K562 (cell line): ENCODE results near the gene GJA4. TPM values are rescaled to one million over a fixed set of nuclear protein-coding genes. Genes with fewer than 3 reads are reported as not detected.

ENCODE experiments used
- ATAC-seq: fragments of 200-7000 bp; cut with Tn5 transposase; 3 replicates; pipeline ENCODE4 v1.9.1; 2020; ENCODE audit warnings: moderate library complexity
- BruUV-seq: library from RNA; stranded (reverse); fragments of 400-500 nt; replicated peaks from 2 replicates; lab custom pipeline; 2021; lab: Mats Ljungman, UMichigan
- CTCF ChIA-PET: fragments of 300-600 bp; formaldehyde crosslinking; extraction: SDS; loops from one replicate; lab custom pipeline; 2021; ENCODE audit warnings: low intra/inter-chr PET ratio; lab: Yijun Ruan, JAX
- POLR2A ChIA-PET: fragments of 300-600, 350-650 bp; sonication (Branson Sonifier 250); formaldehyde crosslinking; extraction: SDS; loops from one replicate; lab custom pipeline; 2021; ENCODE audit warnings: antibody characterized with exemption, inconsistent platforms; lab: Yijun Ruan, JAX
- DNase-seq, 4 experiments: peaks; one replicate each; pipeline versions ENCODE4 v3.0.0 to v3.0.0-alpha.2; 2011 to 2018; ENCODE audit warnings: low spot score in 3 of 4, mixed read lengths in 3 of 4; ENCODE audit errors: extremely low read depth in 1 of 4
- FAIRE-seq: peaks from 2 replicates; lab custom pipeline; 2011; peaks lifted over from hg19 to GRCh38; lab: Jason Lieb, UNC
- H2AFZ ChIP-seq: 2 replicates; pipeline ENCODE4 v1.6.0; 2011; ENCODE audit warnings: low read depth, low read length, control low read depth, inconsistent platforms
- H3K27ac ChIP-seq: fragments of 200-600 bp; 3 replicates; pipeline ENCODE4 v1.8.0; 2011; ENCODE audit warnings: low read depth, mild to moderate bottlenecking, control low read depth, inconsistent platforms, low read length, moderate library complexity, mixed read lengths; ENCODE audit errors: extremely low read depth
- H3K27me3 ChIP-seq, 2 experiments: fragments of 300-600 bp in 1 of 2; 2 replicates in 1 of 2; 3 replicates in 1 of 2; pipeline versions ENCODE4 v1.6.0 to v1.8.0; 2011; ENCODE audit warnings: inconsistent platforms in 2 of 2, low read length in 2 of 2, mild to moderate bottlenecking in 1 of 2, mixed read lengths in 1 of 2, moderate library complexity in 1 of 2; ENCODE audit not compliant: control insufficient read depth in 2 of 2, insufficient read depth in 2 of 2
- H3K36me3 ChIP-seq: fragments of 300-600 bp; 3 replicates; pipeline ENCODE4 v1.8.0; 2011; ENCODE audit warnings: mild to moderate bottlenecking, low read length, inconsistent platforms; ENCODE audit not compliant: control insufficient read depth, insufficient read depth
- H3K4me1 ChIP-seq, 2 experiments: fragments of 200-600 bp in 1 of 2; replicated peaks in 1 of 2; 2 replicates in 1 of 2; 3 replicates in 1 of 2; pipeline versions ENCODE4 v1.5.1 to v1.8.0; 2011; ENCODE audit warnings: inconsistent platforms in 2 of 2, low read length in 2 of 2, mild to moderate bottlenecking in 1 of 2, mixed read lengths in 1 of 2, moderate library complexity in 1 of 2; ENCODE audit not compliant: control insufficient read depth in 2 of 2, insufficient read depth in 2 of 2
- H3K4me2 ChIP-seq: 2 replicates; pipeline ENCODE4 v1.6.1; 2011; ENCODE audit warnings: low read length, control low read depth, inconsistent platforms, mixed read lengths; ENCODE audit not compliant: insufficient read depth
- H3K4me3 ChIP-seq: fragments of 200-600 bp; sonication (generic), shearing (Covaris generic); 2 replicates; pipeline ENCODE4 v1.5.1; 2016; ENCODE audit warnings: control low read depth, inconsistent platforms
- H3K79me2 ChIP-seq: fragments of 200-600 bp; 3 replicates; pipeline ENCODE4 v1.8.0; 2011; ENCODE audit warnings: low read length, inconsistent platforms; ENCODE audit not compliant: control insufficient read depth, insufficient read depth
- H3K9ac ChIP-seq, 2 experiments: 2 replicates each; pipeline versions ENCODE4 v1.6.0 to v1.6.1; 2011; ENCODE audit warnings: low read depth in 2 of 2, low read length in 2 of 2, control low read depth in 1 of 2, inconsistent platforms in 1 of 2, mild to moderate bottlenecking in 1 of 2, mixed read lengths in 1 of 2; ENCODE audit not compliant: insufficient read depth in 1 of 2
- H3K9me1 ChIP-seq: one replicate; pipeline ENCODE4 v1.6.0; 2011; ENCODE audit warnings: inconsistent platforms, mild to moderate bottlenecking, low read length, moderate library complexity; ENCODE audit not compliant: control insufficient read depth, insufficient read depth
- H3K9me3 ChIP-seq: replicated peaks from 2 replicates; pipeline ENCODE4 v1.5.1; 2011; ENCODE audit warnings: low read depth, low read length, inconsistent platforms; ENCODE audit not compliant: control insufficient read depth, insufficient read depth
- H4K20me1 ChIP-seq: replicated peaks from 2 replicates; pipeline ENCODE4 v1.6.1; 2011; ENCODE audit warnings: low read length, inconsistent platforms, mixed read lengths; ENCODE audit not compliant: control insufficient read depth, insufficient read depth
- MEIS2 ChIP-seq: fragments of 450-650 bp; IDR thresholded peaks from 2 replicates; pipeline ENCODE4 v1.6.1; 2014; ENCODE audit warnings: mild to moderate bottlenecking; ENCODE audit not compliant: partially characterized antibody
- MIER1 ChIP-seq: fragments of 450-650 bp; IDR thresholded peaks from 2 replicates; pipeline ENCODE4 v1.6.1; 2016; ENCODE audit warnings: antibody characterized with exemption, mild to moderate bottlenecking, low read depth
- MTA1 ChIP-seq: fragments of 450-650 bp; IDR thresholded peaks from 2 replicates; pipeline ENCODE4 v1.6.1; 2017; ENCODE audit warnings: borderline replicate concordance
- NCOA6 ChIP-seq: fragments of 450-650 bp; IDR thresholded peaks from 2 replicates; pipeline ENCODE4 v1.6.1; 2017; ENCODE audit warnings: mild to moderate bottlenecking
- NONO ChIP-seq, 2 experiments: fragments of 200-400 bp in 1 of 2; fragments of 450-650 bp in 1 of 2; formaldehyde crosslinking in 1 of 2; IDR thresholded peaks; 2 replicates each; pipeline ENCODE4 v1.6.1; 2017; ENCODE audit warnings: low read depth in 2 of 2, mild to moderate bottlenecking in 2 of 2, moderate library complexity in 2 of 2, low read length in 1 of 2
- OTX1 ChIP-seq: fragments of 450-650 bp; formaldehyde crosslinking; IDR thresholded peaks from 2 replicates; pipeline ENCODE4 v1.4.0; 2022; ENCODE audit warnings: mild to moderate bottlenecking
- POLR2H ChIP-seq: IDR thresholded peaks from 2 replicates; pipeline ENCODE4 v1.6.1; 2016; ENCODE audit warnings: missing genetic modification characterization, low read depth, mild to moderate bottlenecking, control low read depth, missing compliant biosample characterization, moderate library complexity
- RB1 ChIP-seq: fragments of 450-650 bp; IDR thresholded peaks from 2 replicates; pipeline ENCODE4 v1.6.1; 2017; ENCODE audit warnings: low read depth, mild to moderate bottlenecking
- RCOR1 ChIP-seq, 2 experiments: IDR thresholded peaks; 2 replicates each; pipeline ENCODE4 v1.6.1; 2012; ENCODE audit warnings: low read depth in 2 of 2, low read length in 2 of 2, borderline replicate concordance in 1 of 2, improper control_type of control experiment in 1 of 2
- ZNF239 ChIP-seq: fragments of 250-450 bp; sonication (Bioruptor Pico); IDR thresholded peaks from 2 replicates; pipeline ENCODE4 v1.4.0; 2020; ENCODE audit warnings: mild to moderate bottlenecking
- ZNF507 ChIP-seq: conservative IDR thresholded peaks from 2 replicates; pipeline ENCODE4 v1.6.1; 2017; ENCODE audit warnings: missing genetic modification characterization, missing compliant biosample characterization
- ZNF586 ChIP-seq: fragments of 450-650 bp; formaldehyde crosslinking; conservative IDR thresholded peaks from 2 replicates; pipeline ENCODE4 v1.4.0; 2020; ENCODE audit warnings: mild to moderate bottlenecking, moderate library complexity
- ZNF780A ChIP-seq: fragments of 250-450 bp; sonication (Bioruptor Pico); IDR thresholded peaks from 2 replicates; pipeline ENCODE4 v1.5.0; 2021; ENCODE audit warnings: mild to moderate bottlenecking
- ZNF79 ChIP-seq: fragments of 250-450 bp; sonication (Bioruptor Pico); IDR thresholded peaks from 2 replicates; pipeline ENCODE4 v1.4.0; 2020; ENCODE audit warnings: low read depth, mild to moderate bottlenecking, moderate library complexity
- WGBS: fragments of 100-300 bp; shearing (Covaris generic); methylation state at CpG from one replicate; pipeline ENCODE4 v1.1.6; 2016; ENCODE audit warnings: low coverage, mixed read lengths; ENCODE audit not compliant: insufficient coverage; ENCODE audit errors: missing lambda C conversion rate; 5-methylcytosine and 5-hydroxymethylcytosine counted together
- in situ Hi-C: fragments of 300-500 bp; cut with MboI; formaldehyde crosslinking; loops from 4 replicates; pipeline ENCODE4 v1.15.0; 2018; ENCODE audit warnings: inconsistent platforms, mixed read lengths
- intact Hi-C: fragments of 100-400 bp; cut with micrococcal nuclease; formaldehyde crosslinking; loops from 2 replicates; pipeline ENCODE4 v1.14.2; 2022
- polyA plus RNA-seq, 8 experiments: library from polyadenylated mRNA; depleted of rRNA in 4 of 8; stranded (reverse) in 5 of 8; unstranded in 3 of 8; fragments of >200 nt; fragmentation: Nextera tagmentation in 2 of 8; fragmentation: Illumina TruSeq in 1 of 8; extraction: Ambion mirVana in 2 of 8; extraction: Trizol in 1 of 8; gene quantifications; 2 replicates each; pipeline versions ENCODE4 v1.2.1 to v1.2.3, GENCODE V29; 2011 to 2014; ENCODE audit warnings: inconsistent platforms in 1 of 8, missing spikeins in 1 of 8
- total RNA-seq, 7 experiments: library from RNA; depleted of rRNA in 6 of 7; stranded (reverse); fragments of >200 nt in 6 of 7; fragmentation: Illumina TruSeq in 2 of 7; extraction: Trizol in 2 of 7; gene quantifications; 2 replicates each; pipeline versions ENCODE4 v1.2.1 to v1.2.3, GENCODE V29; 2011 to 2021; ENCODE audit warnings: low replicate concordance in 1 of 7
- TF ChIP-seq, protein P1 (sequence below): fragments of 450-650 bp; IDR thresholded peaks from 2 replicates; pipeline ENCODE4 v1.6.1; 2017; ENCODE audit warnings: antibody characterized with exemption
- TF ChIP-seq, protein P2 (sequence below): sonication (generic); formaldehyde crosslinking; IDR thresholded peaks from 2 replicates; pipeline ENCODE4 v1.8.1; 2023; ENCODE audit warnings: mild to moderate bottlenecking, missing genetic modification reagents

Gene GJA4
- total and polyA plus RNA-seq, 9 of the 15 experiments (the other 6 are each of a cell fraction or from before 2014, with no cell fraction given): 0.16 to 0.24 TPM; not detected in 7

DNA sequence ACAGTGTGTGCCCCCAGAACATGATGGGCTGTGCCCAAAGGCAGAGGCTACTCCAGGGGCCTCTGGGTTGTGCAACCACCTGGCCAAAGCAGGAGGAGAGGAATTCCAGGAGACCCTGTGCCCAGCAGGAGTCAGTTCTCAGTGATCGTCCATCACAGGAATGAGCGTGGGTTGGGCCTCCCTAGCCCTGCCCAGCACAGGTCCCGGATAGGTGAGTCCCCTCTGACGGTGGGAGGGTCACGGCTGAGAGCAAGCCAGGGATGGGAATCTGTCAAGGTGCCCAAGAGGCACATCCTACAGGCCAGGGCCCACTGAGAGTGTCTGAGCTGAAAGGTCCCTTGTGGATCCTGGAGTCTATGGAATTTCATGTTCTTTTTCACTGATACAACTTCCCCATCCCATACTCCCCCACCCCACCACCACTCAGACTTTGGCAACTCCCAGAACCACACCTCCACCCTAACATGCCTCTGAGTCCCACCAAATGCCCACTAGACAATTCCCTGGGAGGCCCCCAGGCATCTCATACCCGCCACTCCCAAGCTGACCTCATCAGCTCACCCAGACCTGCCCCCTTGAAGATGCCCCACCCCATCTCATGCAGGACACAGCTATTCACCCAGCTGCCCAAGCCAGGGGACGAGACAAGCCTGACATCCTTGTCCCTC lies 30.2 kb upstream of the GJA4 start:
- Histone ChIP-seq H3K79me2 (no peaks in the 10 kb centered on the region), H3K4me2 (no peak overlapping the region)
- BruUV-seq: no TSS peak

More for the DNA sequence above, 30.2 kb upstream of the GJA4 start:
- Histone ChIP-seq H3K4me1 (peaks cover 0 to 4% of the 10 kb centered on the region in 2 experiments; a peak in 1 of 5 replicates), H4K20me1 (peaks cover 5% of the 10 kb centered on the region; the same call in 1 of the 2 replicates), H2AFZ (no peak overlapping the region), H3K4me3 (no peak overlapping the region), H3K36me3 (no peaks in the 10 kb centered on the region), H3K9me1 (no peaks in the 10 kb centered on the region), H3K27me3 (peaks cover 20 to 51% of the 10 kb centered on the region in 2 experiments; a peak in 4 of 5 replicates), H3K9ac (no peak overlapping the region), H3K9me3 (no peaks in the 10 kb centered on the region), H3K27ac (no peak overlapping the region)
- ATAC-seq (no peak), DNase-seq (no peak), FAIRE-seq (no peak)
- intact Hi-C loops (no loop called here), in situ Hi-C loops (no loop called here)
- TF ChIP-seq ZNF239 (CRISPR knock-in tag): no peak
- no peak for TF ChIP-seq RCOR1 (IDR thresholded peaks at IDR 0.05; ENCODE audit: borderline replicate concordance in 1 of 2, low read depth in 2 of 2, low read length in 2 of 2)
- TF ChIP-seq POLR2H: no peak
- TF ChIP-seq, protein P1, sequence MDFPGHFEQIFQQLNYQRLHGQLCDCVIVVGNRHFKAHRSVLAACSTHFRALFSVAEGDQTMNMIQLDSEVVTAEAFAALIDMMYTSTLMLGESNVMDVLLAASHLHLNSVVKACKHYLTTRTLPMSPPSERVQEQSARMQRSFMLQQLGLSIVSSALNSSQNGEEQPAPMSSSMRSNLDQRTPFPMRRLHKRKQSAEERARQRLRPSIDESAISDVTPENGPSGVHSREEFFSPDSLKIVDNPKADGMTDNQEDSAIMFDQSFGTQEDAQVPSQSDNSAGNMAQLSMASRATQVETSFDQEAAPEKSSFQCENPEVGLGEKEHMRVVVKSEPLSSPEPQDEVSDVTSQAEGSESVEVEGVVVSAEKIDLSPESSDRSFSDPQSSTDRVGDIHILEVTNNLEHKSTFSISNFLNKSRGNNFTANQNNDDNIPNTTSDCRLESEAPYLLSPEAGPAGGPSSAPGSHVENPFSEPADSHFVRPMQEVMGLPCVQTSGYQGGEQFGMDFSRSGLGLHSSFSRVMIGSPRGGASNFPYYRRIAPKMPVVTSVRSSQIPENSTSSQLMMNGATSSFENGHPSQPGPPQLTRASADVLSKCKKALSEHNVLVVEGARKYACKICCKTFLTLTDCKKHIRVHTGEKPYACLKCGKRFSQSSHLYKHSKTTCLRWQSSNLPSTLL: no peak
- no peak for TF ChIP-seq ZNF79
- TF ChIP-seq NCOA6: no peak
- TF ChIP-seq MIER1: no peak
- no peak for TF ChIP-seq MEIS2
- TF ChIP-seq, protein P2, sequence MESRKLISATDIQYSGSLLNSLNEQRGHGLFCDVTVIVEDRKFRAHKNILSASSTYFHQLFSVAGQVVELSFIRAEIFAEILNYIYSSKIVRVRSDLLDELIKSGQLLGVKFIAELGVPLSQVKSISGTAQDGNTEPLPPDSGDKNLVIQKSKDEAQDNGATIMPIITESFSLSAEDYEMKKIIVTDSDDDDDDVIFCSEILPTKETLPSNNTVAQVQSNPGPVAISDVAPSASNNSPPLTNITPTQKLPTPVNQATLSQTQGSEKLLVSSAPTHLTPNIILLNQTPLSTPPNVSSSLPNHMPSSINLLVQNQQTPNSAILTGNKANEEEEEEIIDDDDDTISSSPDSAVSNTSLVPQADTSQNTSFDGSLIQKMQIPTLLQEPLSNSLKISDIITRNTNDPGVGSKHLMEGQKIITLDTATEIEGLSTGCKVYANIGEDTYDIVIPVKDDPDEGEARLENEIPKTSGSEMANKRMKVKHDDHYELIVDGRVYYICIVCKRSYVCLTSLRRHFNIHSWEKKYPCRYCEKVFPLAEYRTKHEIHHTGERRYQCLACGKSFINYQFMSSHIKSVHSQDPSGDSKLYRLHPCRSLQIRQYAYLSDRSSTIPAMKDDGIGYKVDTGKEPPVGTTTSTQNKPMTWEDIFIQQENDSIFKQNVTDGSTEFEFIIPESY (CRISPR knock-in tag): no peak
- no peak for TF ChIP-seq MTA1
- no peak for TF ChIP-seq ZNF586
- TF ChIP-seq NONO (IDR thresholded peaks at IDR 0.05; ENCODE audit: low read depth in 2 of 2, low read length in 1 of 2): no peak
- TF ChIP-seq ZNF780A (CRISPR knock-in tag): no peak
- TF ChIP-seq ZNF507 (tag): no peak
- no peak for TF ChIP-seq RB1
- TF ChIP-seq OTX1: no peak
- WGBS: 0% methylated on average over 7 of the region's 7 CpGs
- ChIA-PET CTCF (no interaction called here), POLR2A (no interaction called here)
